ENCODE data around the gene NUAK2.
A peak's percentile ranks its signal among the peaks of the same experiment; 100 is the strongest.
"Not testable (repeated sequence)": the region's sequence is repeated elsewhere in the genome, so short reads cannot be mapped to it uniquely, and the experiment has no call there.

Gene NUAK2

DNA sequence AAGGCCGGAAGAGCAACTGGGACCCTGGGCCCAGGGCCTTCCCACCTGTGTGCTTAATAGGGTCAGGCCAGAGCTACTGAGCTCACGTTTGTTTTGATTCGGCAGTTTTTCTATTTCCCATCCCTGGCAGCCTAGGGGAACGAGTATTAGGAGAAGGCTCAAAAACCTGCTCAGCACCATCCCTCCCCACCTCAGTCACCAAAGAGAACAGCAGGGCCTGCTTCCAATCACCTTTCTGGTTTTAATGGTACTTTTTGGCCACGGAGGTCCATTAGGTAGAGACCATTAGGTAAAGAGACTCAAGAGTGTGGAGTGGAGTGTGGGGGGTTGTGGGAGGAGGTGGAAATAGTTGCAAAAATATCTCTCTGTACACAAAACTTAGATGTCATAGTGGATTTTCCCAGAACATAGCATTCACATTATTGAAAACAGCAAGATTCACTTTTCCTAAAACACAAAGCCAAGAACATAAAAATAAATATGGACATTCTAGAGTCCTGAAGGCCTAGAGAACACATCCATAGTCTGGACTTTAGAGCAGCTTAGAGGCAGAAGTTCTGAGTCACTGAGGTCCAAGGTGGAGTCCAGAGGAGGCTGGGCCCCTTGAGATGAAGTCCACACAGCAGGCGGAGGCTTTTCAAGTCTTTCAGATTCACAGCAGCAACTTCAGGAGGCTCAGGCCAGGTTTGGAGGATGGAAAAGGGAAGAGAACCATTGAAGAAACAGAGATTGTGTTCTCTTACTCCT, 19.5 kb downstream of the NUAK2 start:
- H3K9me3 ChIP-seq (ENCODE audit: control insufficient read depth, insufficient read depth, low read length): no peaks in the 10 kb centered on the region
- peaks cover 40% of the 10 kb centered on the region for H3K4me1 ChIP-seq (ENCODE audit: insufficient read depth, low read length)
- H3K9ac ChIP-seq (ENCODE audit: low read depth, low read length): peak overlapping the region; percentile 9; the same call in 1 of the 2 replicates
- H3K36me3 ChIP-seq (ENCODE audit: insufficient read depth, low read length): peaks cover 28% of the 10 kb centered on the region

DNA sequence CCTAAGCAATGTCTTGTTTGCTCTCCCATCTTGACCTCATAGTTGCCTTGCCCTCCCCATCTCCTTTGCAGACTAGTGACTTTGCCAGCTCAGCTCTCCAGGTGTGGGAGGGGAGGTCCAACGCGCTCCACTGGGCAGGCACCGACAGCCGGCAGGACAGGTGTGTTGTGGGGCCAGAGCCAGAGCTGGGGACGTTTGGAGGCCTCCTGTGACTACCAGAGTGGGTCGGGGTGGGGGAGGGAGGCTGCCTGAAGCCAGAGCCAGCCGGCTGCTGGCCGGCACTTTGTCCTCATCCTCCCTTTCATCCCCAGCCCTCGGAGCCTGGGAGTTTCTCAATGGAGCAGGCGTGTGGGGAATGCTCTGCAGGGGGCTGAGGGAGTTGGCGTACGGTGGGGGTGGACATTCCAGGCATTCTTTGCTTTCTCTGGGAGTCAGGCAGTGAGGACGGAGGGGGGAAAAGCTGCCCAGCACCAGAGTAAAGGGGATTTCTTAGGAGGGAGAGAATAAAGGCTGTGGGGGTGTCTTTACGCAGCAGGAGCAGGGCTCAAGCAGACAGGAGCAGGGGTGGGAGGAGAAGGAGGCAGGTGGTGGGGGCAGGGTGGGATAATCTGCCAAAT, 20.2 kb downstream of the NUAK2 start:
- Histone ChIP-seq H3K36me3 (ENCODE audit: insufficient read depth, low read length) (peaks cover 22% of the 10 kb centered on the region; the same call in 1 of the 2 replicates), H3K9ac (ENCODE audit: low read depth, low read length) (peak overlapping the region; percentile 33), H3K9me3 (ENCODE audit: control insufficient read depth, insufficient read depth, low read length) (no peaks in the 10 kb centered on the region), H3K4me1 (ENCODE audit: insufficient read depth, low read length) (peaks cover 41% of the 10 kb centered on the region)

DNA sequence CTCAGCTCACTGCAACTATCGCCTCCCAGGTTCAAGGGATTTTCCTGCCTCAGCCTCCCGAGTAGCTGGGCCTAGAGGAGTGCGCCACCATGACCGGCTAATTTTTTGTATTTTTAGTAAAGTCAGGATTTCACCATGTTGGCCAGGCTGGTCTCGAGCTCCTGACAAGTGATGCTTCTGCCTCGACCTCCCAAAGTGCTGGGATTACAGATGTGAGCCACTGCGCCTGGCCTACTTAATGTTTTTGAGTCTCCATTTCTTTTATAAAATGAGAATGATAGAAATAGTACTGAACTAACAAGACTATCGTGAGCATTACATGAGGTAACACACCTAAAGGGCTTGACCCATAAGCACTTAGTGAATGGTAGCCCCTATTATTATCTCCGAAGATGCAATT, 21.4 kb downstream of the NUAK2 start:
- peaks cover 52% of the 10 kb centered on the region for H3K4me1 ChIP-seq (ENCODE audit: insufficient read depth, low read length)
- H3K9ac ChIP-seq (ENCODE audit: low read depth, low read length): no peak overlapping the region
- no peaks in the 10 kb centered on the region for H3K9me3 ChIP-seq (ENCODE audit: control insufficient read depth, insufficient read depth, low read length)

DNA sequence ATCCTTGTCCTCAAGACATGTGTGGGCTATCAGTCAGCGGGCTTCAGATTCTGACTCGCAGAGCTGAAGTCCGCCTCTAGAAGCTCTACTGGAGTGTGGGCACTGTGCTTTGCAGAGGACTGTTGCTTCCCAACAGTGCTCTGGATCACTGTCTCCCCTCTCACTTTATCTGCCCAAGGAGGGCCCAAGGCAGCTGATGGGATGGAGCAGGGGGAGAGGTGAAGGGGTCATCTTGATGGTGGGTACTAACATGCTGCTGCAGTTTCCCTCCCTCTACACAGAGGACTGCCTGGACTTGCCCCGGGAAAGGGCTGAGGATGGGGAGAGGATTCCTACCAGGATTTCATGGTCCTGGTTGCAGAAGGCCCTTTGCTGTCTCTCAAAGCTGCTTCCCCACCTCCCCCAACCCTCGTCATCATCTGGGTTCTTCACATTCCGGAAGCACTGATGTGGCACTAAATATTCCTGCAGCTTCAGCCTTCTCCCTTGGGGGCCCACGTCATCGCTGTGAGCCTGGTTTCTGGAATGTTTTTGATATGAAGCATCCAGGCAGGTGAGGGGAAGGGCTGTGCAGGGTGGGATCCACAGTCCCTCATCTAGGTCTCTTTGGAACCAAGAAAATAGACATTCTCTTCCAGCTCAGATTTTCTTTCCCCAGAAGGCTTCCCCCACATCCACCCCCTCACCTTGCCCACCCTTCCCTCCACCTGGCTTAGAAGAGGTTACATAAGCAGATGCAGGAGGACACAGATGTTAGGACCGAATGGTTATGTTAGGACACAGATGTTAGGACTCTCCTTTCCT, 23.2 kb downstream of the NUAK2 start:
- Histone ChIP-seq H3K4me1 (ENCODE audit: insufficient read depth, low read length) (peaks cover 67% of the 10 kb centered on the region), H3K9ac (ENCODE audit: low read depth, low read length) (no peak overlapping the region; the same call in 1 of the 2 replicates), H3K9me3 (ENCODE audit: control insufficient read depth, insufficient read depth, low read length) (no peaks in the 10 kb centered on the region), H3K36me3 (ENCODE audit: insufficient read depth, low read length) (0 out of 2 replicates have a peak, but pooled peaks cover 4% of the 10 kb centered on the region)

More for the DNA sequence above, 21.4 kb downstream of the NUAK2 start:
- H3K36me3 ChIP-seq (ENCODE audit: insufficient read depth, low read length): peaks cover 12% of the 10 kb centered on the region; the same call in 1 of the 2 replicates

DNA sequence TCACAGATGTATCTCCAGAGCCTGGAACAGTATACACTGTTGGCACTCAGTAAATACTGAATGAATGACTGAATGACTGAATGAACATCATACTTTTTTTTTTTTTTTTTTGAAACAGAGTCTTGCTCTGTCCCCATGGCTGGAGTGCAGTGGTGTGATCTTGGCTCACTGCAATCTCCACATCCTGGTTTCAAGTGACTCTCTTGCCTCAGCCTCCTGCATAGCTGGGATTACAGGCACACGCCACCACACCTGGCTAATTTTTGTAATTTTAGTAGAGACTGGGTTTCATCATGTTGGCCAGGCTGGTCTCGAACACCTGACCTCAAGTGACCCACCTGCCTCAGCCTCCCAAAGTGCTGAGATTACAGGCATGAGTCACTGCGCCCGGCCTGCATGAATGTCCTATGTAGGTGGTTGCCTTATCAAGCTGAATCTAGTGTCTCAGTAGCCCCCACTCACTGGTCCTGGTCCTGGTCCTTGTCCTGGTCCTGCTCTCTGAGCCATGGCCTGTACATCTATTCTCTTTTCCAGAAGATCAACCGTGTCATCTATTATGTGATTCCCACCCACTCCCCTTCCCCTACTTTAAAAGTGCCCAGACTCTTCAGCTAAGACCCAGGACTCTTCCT, 23.9 kb downstream of the NUAK2 start:
- H3K36me3 ChIP-seq (ENCODE audit: insufficient read depth, low read length); H3K9ac ChIP-seq (ENCODE audit: low read depth, low read length); H3K9me3 ChIP-seq (ENCODE audit: control insufficient read depth, insufficient read depth, low read length): not testable (repeated sequence)
- H3K4me1 ChIP-seq (ENCODE audit: insufficient read depth, low read length): peaks cover 65% of the 10 kb centered on the region

DNA sequence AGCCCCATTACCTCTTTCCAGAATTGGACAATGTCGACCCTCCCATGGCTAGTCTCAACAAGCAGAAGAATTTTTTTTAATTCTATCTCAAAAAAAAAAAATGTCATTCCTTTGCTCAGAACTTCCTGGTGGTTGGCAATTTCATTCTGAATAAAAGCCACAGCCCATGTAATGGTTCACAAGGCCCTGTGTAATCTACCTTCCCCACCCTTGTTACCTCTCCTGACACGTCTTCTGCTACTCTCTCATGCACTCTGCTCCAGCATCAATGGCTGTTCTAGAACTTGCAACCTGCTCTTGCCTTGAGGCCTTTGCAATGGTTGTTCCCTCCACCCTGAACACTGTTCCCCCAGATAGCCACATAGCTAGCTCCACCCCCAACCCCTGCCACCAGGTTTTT, 25.4 kb downstream of the NUAK2 start:
- Histone ChIP-seq H3K9me3 (ENCODE audit: control insufficient read depth, insufficient read depth, low read length) (no peaks in the 10 kb centered on the region), H3K9ac (ENCODE audit: low read depth, low read length) (no peak overlapping the region), H3K4me1 (ENCODE audit: insufficient read depth, low read length) (peaks cover 57% of the 10 kb centered on the region), H3K36me3 (ENCODE audit: insufficient read depth, low read length) (no peaks in the 10 kb centered on the region)

DNA sequence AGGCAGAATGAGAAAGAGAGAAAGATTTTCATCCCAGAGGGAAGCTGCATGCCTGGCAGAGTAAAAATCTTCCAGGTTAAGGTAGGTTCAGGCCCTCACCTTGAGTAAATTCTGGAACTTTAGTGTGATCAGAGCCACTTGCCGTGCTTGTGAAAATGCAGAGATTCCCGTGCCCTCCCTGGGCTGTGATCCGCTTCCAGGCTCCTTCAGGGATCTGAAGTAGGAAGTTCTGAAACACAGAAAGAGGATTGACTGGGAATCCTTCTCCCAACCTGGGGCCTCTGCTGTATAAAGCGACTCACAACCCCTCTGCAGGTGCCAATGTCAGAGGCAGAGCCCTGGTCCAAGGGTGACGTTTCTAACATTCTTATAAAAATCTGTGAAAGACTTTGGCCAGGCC, 26.6 kb downstream of the NUAK2 start:
- no peaks in the 10 kb centered on the region for H3K9me3 ChIP-seq (ENCODE audit: control insufficient read depth, insufficient read depth, low read length)
- H3K4me1 ChIP-seq (ENCODE audit: insufficient read depth, low read length): peaks cover 46% of the 10 kb centered on the region
- H3K36me3 ChIP-seq (ENCODE audit: insufficient read depth, low read length): no peaks in the 10 kb centered on the region
- H3K9ac ChIP-seq (ENCODE audit: low read depth, low read length): peak overlapping the region; percentile 9; the same call in 1 of the 2 replicates

DNA sequence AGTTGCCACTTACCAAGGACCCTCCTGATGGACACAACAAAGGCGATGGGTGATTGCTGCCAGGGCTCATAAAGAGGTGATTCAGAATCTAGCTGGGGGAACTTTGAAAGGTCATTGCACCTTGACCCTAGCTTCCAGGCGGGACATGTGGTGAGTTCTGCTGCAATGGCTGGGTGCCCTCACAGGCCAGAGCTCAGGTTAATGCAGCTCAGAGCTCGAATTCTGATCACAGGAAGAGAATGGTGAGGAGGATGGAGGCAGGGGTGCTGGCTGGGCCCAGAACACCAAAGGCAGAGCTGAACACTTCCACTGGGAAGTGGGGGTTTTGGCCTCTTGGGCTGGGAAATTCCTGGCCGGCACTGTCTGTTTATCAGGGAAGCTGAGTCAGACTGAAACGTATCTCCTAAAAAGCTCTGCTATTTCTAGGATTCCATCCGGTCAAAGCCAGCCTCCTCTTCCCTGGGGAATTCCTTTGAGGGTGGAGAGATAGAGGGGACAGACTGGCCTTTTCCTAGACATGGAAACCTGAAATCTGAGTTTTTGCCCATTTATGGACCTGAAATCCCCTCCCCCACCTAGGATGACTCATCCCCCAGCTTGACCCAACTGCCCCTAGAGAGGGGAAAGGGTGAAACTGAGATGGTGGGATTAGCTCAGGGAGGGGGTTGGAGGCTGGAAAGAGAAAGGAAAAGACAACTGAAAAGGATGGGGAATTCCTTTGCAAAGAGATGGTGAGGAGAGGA, 27.2 kb downstream of the NUAK2 start:
- H3K9me3 ChIP-seq (ENCODE audit: control insufficient read depth, insufficient read depth, low read length): no peaks in the 10 kb centered on the region
- H3K36me3 ChIP-seq (ENCODE audit: insufficient read depth, low read length): no peaks in the 10 kb centered on the region
- H3K9ac ChIP-seq (ENCODE audit: low read depth, low read length): no peak overlapping the region; the same call in 1 of the 2 replicates
- H3K4me1 ChIP-seq (ENCODE audit: insufficient read depth, low read length): peaks cover 46% of the 10 kb centered on the region

DNA sequence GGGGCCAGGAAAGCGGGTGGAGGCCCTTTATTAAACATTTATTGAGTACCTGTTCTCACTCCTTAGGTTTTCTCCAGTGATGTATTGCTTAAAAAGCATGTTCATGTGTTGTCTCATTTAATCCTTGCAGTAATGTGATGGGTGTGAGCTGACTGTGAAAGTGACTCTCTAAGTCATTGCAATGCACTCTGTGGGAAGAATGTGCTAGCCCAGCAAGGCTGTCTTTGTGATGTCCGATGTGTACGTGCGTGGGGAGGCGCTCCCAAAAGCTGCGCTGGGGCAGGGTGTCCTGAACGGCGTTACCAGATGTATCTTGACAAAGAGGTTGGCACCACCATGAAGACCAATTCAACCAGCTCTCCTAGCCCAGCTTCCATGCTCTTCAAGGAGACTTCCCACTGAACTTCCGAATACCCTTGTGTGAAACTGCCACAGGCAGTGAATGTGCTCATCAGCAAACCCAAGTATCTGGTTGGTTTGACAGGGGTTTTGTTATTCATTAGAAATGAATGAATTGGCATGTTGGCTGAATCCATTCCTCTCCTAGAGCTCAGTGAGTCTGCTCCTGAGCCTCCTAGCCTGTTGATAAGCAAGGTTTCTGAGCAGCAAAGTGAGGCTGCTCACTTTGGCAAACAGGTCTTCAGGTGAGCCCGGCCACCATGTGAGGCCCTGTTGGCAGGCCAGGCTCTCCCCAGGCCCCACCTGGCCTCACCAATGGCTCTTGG, 28.0 kb downstream of the NUAK2 start:
- H3K4me1 ChIP-seq (ENCODE audit: insufficient read depth, low read length): peaks cover 46% of the 10 kb centered on the region
- no peak overlapping the region; the same call in 1 of the 2 replicates for H3K9ac ChIP-seq (ENCODE audit: low read depth, low read length)
- no peaks in the 10 kb centered on the region for H3K36me3 ChIP-seq (ENCODE audit: insufficient read depth, low read length)
- no peaks in the 10 kb centered on the region for H3K9me3 ChIP-seq (ENCODE audit: control insufficient read depth, insufficient read depth, low read length)

DNA sequence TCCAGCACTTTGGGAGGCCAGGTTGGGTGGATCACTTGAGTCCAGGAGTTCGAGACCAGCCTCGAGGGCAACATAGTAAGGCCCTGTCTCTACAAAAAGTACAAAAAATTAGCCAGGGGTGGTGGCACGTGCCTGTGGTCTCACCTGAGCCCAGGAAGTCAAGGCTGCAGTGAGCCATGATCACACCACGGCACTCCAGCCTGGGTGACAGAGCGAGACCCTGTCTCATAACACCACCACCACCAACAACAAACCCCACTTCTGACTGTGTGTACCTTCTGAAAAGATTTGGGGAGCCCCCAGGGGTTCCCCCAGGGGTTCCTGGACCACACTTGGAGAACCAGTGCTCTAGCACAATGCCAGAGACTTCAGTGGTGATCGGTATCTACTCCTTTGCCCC, 29.9 kb downstream of the NUAK2 start:
- Histone ChIP-seq H3K9ac (ENCODE audit: low read depth, low read length) (no peak overlapping the region), H3K36me3 (ENCODE audit: insufficient read depth, low read length) (no peaks in the 10 kb centered on the region), H3K4me1 (ENCODE audit: insufficient read depth, low read length) (peaks cover 49% of the 10 kb centered on the region), H3K9me3 (ENCODE audit: control insufficient read depth, insufficient read depth, low read length) (no peaks in the 10 kb centered on the region)

DNA sequence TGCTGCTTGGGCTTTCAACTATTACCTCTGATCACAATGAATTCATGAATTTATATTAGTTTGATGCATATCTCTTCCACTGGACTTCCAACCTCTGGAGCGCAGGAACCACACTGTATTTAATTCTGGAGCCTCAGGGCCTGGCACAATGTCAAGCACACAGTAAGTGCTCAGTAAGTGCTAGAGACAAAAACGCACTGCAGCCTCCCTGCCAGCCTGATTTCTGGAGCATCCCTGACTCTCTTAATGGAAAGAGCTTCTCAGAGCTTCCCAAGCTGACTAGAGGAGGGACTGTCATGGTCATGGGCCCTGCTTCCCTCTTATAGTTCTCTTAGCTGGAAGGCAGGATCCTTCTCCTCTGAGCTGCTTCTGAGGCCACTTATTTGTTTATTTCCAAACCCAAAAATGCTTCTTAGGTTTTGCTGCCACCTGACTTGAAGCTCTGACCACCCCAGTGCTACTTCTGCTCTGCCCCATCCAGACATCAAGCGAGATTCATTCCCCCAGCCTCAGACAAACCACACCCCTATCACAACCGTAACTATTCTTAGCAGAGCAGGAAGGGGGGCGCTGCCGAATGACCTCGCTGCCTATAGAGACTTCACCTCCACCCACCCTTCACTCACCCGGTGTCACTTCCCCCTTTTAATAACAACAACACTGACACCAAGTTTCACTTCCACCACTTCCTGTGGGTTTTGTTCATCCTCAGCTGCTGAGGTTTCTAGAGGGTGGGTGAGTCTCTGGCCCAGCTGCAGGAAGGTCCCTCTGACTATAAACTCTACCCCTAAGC, 33.6 kb downstream of the NUAK2 start:
- H3K36me3 ChIP-seq (ENCODE audit: insufficient read depth, low read length): no peaks in the 10 kb centered on the region
- H3K4me1 ChIP-seq (ENCODE audit: insufficient read depth, low read length): peaks cover 49% of the 10 kb centered on the region
- no peak overlapping the region for H3K9ac ChIP-seq (ENCODE audit: low read depth, low read length)
- H3K9me3 ChIP-seq (ENCODE audit: control insufficient read depth, insufficient read depth, low read length): no peaks in the 10 kb centered on the region

DNA sequence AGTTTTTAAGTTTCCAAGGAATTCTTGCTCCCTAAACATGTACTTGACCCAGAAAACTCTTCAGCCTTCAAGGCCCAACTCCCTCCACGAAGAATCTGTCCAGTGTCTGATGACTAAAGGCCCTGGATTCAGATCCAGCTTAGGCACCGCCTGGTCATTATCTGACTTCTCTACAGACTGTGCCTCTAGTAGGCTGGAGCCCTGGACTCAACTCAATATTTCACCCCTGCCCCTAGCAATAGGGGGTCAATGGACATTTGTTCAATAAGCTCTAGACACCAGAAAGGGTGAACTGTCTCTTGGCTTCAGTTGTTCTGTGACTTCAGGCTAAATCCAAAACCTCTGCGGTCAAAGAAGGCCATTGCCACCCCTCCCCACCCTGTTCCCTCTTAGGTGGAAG, 34.5 kb downstream of the NUAK2 start:
- H3K9ac ChIP-seq (ENCODE audit: low read depth, low read length): no peak overlapping the region
- peaks cover 49% of the 10 kb centered on the region for H3K4me1 ChIP-seq (ENCODE audit: insufficient read depth, low read length)
- H3K36me3 ChIP-seq (ENCODE audit: insufficient read depth, low read length): no peaks in the 10 kb centered on the region
- H3K9me3 ChIP-seq (ENCODE audit: control insufficient read depth, insufficient read depth, low read length): no peaks in the 10 kb centered on the region
